SK-N-SH (cell line): ENCODE measurements around the gene WASF3.
A peak's percentile ranks its signal among the peaks of the same experiment; 100 is the strongest.

Source experiments
- CHD2 ChIP-seq: fragments of 150-350 bp; IDR thresholded peaks from 2 replicates; pipeline ENCODE4 v1.6.1; 2018; ENCODE audit warnings: low read length; ENCODE audit not compliant: partially characterized antibody
- EZH2phosphoT487 ChIP-seq: fragments of 200-600 bp; sonication (generic); IDR thresholded peaks from 2 replicates; pipeline ENCODE4 v1.6.1; 2017; ENCODE audit warnings: low read depth, mixed run types, mild to moderate bottlenecking, antibody characterized with exemption, moderate library complexity, borderline replicate concordance
- FOXJ3 ChIP-seq: sonication (generic); formaldehyde crosslinking; IDR thresholded peaks from 2 replicates; pipeline ENCODE4 v1.5.1; 2020; ENCODE audit warnings: mild to moderate bottlenecking, missing genetic modification reagents
- FOXM1 ChIP-seq: IDR thresholded peaks from 2 replicates; pipeline ENCODE4 v1.4.0; 2012; ENCODE audit warnings: low read depth, mild to moderate bottlenecking
- GABPA ChIP-seq: IDR thresholded peaks from 2 replicates; pipeline ENCODE4 v1.4.0; 2012; ENCODE audit warnings: low read depth, mild to moderate bottlenecking
- GATA2 ChIP-seq: sonication (generic); formaldehyde crosslinking; IDR thresholded peaks from 2 replicates; pipeline ENCODE4 v1.5.0; 2020; ENCODE audit warnings: mild to moderate bottlenecking, missing genetic modification reagents
- MXI1 ChIP-seq: IDR thresholded peaks from 2 replicates; pipeline ENCODE4 v1.6.1; 2012; ENCODE audit warnings: mild to moderate bottlenecking, low read depth, low read length, improper control_type of control experiment
- POLR2AphosphoS5 ChIP-seq: IDR thresholded peaks from 2 replicates; pipeline ENCODE4 v1.6.1; 2012; ENCODE audit warnings: low read depth, low read length
- RAD21 ChIP-seq: IDR thresholded peaks from 2 replicates; pipeline ENCODE4 v1.6.1; 2012; ENCODE audit warnings: mild to moderate bottlenecking, low read length
- TCF12 ChIP-seq: IDR thresholded peaks from 2 replicates; pipeline ENCODE4 v1.4.0; 2012
- TF ChIP-seq, protein P1 (sequence below): fragments of 200-600 bp; sonication (generic); IDR thresholded peaks from 2 replicates; pipeline ENCODE4 v1.6.1; 2017; ENCODE audit warnings: antibody characterized with exemption, mild to moderate bottlenecking, moderate library complexity
- TF ChIP-seq, protein P2 (sequence below): IDR thresholded peaks from 2 replicates; pipeline ENCODE4 v1.6.1; 2012; ENCODE audit warnings: mild to moderate bottlenecking, low read depth, low read length, moderate library complexity
- TF ChIP-seq, protein P3 (sequence below): fragments of 150-350 bp; IDR thresholded peaks from 2 replicates; pipeline ENCODE4 v1.6.1; 2017; ENCODE audit warnings: antibody characterized with exemption, low read length, low read depth, borderline replicate concordance
- TF ChIP-seq, protein P4 (sequence below): IDR thresholded peaks from 2 replicates; pipeline ENCODE4 v1.4.0; 2012; ENCODE audit warnings: low read depth, borderline replicate concordance

DNA sequence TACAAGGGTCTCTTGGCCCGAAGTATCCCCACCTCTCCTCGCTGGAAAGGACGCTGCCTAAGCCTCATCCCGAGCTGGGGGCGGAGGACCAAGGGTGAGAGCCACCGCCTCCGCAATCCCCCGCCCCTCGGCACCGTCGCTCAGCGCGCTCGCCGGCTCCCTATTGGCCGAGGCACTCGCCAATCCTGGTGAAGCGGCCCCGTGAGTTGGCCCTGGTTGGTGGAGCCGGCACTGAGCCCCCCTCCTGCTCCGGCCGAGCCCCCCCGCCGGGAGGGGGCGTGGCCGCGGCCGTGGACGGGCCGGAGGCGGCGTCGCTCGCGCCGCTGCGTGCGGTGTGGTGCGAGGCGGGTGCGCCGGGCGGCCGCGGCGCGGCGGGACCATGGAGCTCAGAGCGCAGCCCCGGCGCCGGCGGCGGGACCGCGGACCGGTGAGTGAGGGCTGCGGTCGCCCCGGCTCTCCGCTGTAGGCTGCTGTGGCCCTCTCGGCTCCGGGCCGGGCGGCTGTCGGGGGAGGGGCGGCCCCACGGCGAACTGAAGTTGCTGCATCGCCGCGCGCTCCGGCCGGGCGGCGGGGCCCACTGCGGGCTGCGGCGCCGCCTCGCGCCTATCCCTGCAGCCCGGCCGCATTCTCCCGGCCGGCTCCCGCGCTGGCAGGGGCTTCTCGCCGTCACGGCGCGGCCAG, at the start of gene WASF3:
- TF ChIP-seq RAD21 (no peak), CHD2 (peak; percentile 34), MXI1 (0 out of 2 replicates have a peak, but pooled peaks have one; percentile 14), POLR2AphosphoS5 (no peak; the same call in 1 of the 2 replicates), GATA2 (CRISPR knock-in tag) (no peak), GABPA (no peak), FOXM1 (no peak), EZH2phosphoT487 (no peak), FOXJ3 (CRISPR knock-in tag) (no peak), TCF12 (no peak)
- TF ChIP-seq, protein P1, sequence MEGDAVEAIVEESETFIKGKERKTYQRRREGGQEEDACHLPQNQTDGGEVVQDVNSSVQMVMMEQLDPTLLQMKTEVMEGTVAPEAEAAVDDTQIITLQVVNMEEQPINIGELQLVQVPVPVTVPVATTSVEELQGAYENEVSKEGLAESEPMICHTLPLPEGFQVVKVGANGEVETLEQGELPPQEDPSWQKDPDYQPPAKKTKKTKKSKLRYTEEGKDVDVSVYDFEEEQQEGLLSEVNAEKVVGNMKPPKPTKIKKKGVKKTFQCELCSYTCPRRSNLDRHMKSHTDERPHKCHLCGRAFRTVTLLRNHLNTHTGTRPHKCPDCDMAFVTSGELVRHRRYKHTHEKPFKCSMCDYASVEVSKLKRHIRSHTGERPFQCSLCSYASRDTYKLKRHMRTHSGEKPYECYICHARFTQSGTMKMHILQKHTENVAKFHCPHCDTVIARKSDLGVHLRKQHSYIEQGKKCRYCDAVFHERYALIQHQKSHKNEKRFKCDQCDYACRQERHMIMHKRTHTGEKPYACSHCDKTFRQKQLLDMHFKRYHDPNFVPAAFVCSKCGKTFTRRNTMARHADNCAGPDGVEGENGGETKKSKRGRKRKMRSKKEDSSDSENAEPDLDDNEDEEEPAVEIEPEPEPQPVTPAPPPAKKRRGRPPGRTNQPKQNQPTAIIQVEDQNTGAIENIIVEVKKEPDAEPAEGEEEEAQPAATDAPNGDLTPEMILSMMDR, result no peak
- TF ChIP-seq, protein P2, sequence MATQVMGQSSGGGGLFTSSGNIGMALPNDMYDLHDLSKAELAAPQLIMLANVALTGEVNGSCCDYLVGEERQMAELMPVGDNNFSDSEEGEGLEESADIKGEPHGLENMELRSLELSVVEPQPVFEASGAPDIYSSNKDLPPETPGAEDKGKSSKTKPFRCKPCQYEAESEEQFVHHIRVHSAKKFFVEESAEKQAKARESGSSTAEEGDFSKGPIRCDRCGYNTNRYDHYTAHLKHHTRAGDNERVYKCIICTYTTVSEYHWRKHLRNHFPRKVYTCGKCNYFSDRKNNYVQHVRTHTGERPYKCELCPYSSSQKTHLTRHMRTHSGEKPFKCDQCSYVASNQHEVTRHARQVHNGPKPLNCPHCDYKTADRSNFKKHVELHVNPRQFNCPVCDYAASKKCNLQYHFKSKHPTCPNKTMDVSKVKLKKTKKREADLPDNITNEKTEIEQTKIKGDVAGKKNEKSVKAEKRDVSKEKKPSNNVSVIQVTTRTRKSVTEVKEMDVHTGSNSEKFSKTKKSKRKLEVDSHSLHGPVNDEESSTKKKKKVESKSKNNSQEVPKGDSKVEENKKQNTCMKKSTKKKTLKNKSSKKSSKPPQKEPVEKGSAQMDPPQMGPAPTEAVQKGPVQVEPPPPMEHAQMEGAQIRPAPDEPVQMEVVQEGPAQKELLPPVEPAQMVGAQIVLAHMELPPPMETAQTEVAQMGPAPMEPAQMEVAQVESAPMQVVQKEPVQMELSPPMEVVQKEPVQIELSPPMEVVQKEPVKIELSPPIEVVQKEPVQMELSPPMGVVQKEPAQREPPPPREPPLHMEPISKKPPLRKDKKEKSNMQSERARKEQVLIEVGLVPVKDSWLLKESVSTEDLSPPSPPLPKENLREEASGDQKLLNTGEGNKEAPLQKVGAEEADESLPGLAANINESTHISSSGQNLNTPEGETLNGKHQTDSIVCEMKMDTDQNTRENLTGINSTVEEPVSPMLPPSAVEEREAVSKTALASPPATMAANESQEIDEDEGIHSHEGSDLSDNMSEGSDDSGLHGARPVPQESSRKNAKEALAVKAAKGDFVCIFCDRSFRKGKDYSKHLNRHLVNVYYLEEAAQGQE, result no peak
- TF ChIP-seq, protein P3, sequence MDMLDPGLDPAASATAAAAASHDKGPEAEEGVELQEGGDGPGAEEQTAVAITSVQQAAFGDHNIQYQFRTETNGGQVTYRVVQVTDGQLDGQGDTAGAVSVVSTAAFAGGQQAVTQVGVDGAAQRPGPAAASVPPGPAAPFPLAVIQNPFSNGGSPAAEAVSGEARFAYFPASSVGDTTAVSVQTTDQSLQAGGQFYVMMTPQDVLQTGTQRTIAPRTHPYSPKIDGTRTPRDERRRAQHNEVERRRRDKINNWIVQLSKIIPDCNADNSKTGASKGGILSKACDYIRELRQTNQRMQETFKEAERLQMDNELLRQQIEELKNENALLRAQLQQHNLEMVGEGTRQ, result no peak
- TF ChIP-seq, protein P4, sequence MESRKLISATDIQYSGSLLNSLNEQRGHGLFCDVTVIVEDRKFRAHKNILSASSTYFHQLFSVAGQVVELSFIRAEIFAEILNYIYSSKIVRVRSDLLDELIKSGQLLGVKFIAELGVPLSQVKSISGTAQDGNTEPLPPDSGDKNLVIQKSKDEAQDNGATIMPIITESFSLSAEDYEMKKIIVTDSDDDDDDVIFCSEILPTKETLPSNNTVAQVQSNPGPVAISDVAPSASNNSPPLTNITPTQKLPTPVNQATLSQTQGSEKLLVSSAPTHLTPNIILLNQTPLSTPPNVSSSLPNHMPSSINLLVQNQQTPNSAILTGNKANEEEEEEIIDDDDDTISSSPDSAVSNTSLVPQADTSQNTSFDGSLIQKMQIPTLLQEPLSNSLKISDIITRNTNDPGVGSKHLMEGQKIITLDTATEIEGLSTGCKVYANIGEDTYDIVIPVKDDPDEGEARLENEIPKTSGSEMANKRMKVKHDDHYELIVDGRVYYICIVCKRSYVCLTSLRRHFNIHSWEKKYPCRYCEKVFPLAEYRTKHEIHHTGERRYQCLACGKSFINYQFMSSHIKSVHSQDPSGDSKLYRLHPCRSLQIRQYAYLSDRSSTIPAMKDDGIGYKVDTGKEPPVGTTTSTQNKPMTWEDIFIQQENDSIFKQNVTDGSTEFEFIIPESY, result no peak
